GOT3 (cell line): Measurements from ENCODE around the gene RASSF5.

Experiments used
- DNase-seq: peaks from one replicate; lab custom pipeline; 2025; ENCODE audit warnings: mixed read lengths; lab: John Stamatoyannopoulos, UW

RASSF5 gene

GRCh38 chr1:206507284-206508129 is at the start of gene RASSF5:
Gene RASSF5 (plus strand): TSS chr1:206507531. CDS start chr1:206507603, 72 bp downstream.
- DNase-seq, result peak; percentile 25

GRCh38 chr1:206459703-206460102 is 47.6 kb upstream of the RASSF5 start:
- no peak for DNase-seq

GRCh38 chr1:206460836-206461426 is 46.4 kb upstream of the RASSF5 start:
- DNase-seq, result no peak

- no peak for DNase-seq
Observed at GRCh38 chr1:206461602-206462455, 45.5 kb upstream of the RASSF5 start.

GRCh38 chr1:206463137-206463536 is 44.2 kb upstream of the RASSF5 start:
- DNase-seq, result no peak

GRCh38 chr1:206463911-206464310 is 43.4 kb upstream of the RASSF5 start:
- DNase-seq, result no peak

- no peak for DNase-seq
Observed at GRCh38 chr1:206464456-206464964, 42.8 kb upstream of the RASSF5 start.

- no peak for DNase-seq
Observed at GRCh38 chr1:206465951-206466350, 41.4 kb upstream of the RASSF5 start.

GRCh38 chr1:206466840-206467649 is 40.3 kb upstream of the RASSF5 start:
- no peak for DNase-seq

GRCh38 chr1:206467915-206468314 is 39.4 kb upstream of the RASSF5 start:
- no peak for DNase-seq

GRCh38 chr1:206468571-206468970 is 38.8 kb upstream of the RASSF5 start:
- no peak for DNase-seq

- DNase-seq, result no peak
Observed at GRCh38 chr1:206469411-206469932, 37.9 kb upstream of the RASSF5 start.

- DNase-seq, result no peak
Observed at GRCh38 chr1:206469933-206470691, 37.2 kb upstream of the RASSF5 start, which contains the start of gene IKBKE. Gene IKBKE (plus strand): TSS chr1:206470476. CDS start chr1:206473228, 2,752 bp downstream.

GRCh38 chr1:206470692-206471414 is 36.5 kb upstream of the RASSF5 start:
- DNase-seq, result no peak

- no peak for DNase-seq
Observed at GRCh38 chr1:206471415-206471801, 35.9 kb upstream of the RASSF5 start.

- no peak for DNase-seq
Observed at GRCh38 chr1:206472024-206472423, 35.3 kb upstream of the RASSF5 start.

- no peak for DNase-seq
Observed at GRCh38 chr1:206472454-206472853, 34.9 kb upstream of the RASSF5 start.

- DNase-seq, result no peak
Observed at GRCh38 chr1:206472886-206473285, 34.4 kb upstream of the RASSF5 start.

GRCh38 chr1:206476058-206476457 is 31.3 kb upstream of the RASSF5 start:
- DNase-seq, result no peak

- no peak for DNase-seq
Observed at GRCh38 chr1:206476591-206476990, 30.7 kb upstream of the RASSF5 start.
